Keratinocyte (primary cell): Measurements from ENCODE around the gene GRB14. TPM values are rescaled to one million over a fixed set of nuclear protein-coding genes. Genes with fewer than 3 reads are reported as not detected.

Source experiments
- DNase-seq: peaks from one replicate; pipeline ENCODE4 v3.0.0-alpha.2; 2011; ENCODE audit warnings: low read depth, missing footprints, low spot score
- FAIRE-seq: peaks from 2 replicates; lab custom pipeline; 2011; peaks lifted over from hg19 to GRCh38; lab: Jason Lieb, UNC
- H2AFZ ChIP-seq: 2 replicates; pipeline ENCODE4 v1.6.0; 2012; ENCODE audit warnings: low read length, control low read depth, inconsistent platforms; ENCODE audit not compliant: control insufficient read depth
- H3K27ac ChIP-seq: 2 replicates; pipeline ENCODE4 v1.5.1; 2011; ENCODE audit warnings: low read length; ENCODE audit not compliant: control insufficient read depth, insufficient read depth
- H3K27me3 ChIP-seq: 3 replicates; pipeline ENCODE4 v1.6.0; 2011; ENCODE audit warnings: low read length; ENCODE audit not compliant: control insufficient read depth, insufficient read depth; ENCODE audit errors: extremely low read depth
- H3K36me3 ChIP-seq, 2 experiments: 2 replicates in 1 of 2; 3 replicates in 1 of 2; pipeline ENCODE4 v1.5.1; 2011; ENCODE audit warnings: low read length in 2 of 2, mild to moderate bottlenecking in 1 of 2; ENCODE audit not compliant: control insufficient read depth in 2 of 2, insufficient read depth in 2 of 2; ENCODE audit errors: extremely low read depth in 1 of 2
- H3K4me1 ChIP-seq: 3 replicates; pipeline ENCODE4 v1.5.1; 2011; ENCODE audit warnings: low read length; ENCODE audit not compliant: control insufficient read depth, insufficient read depth; ENCODE audit errors: extremely low read depth
- H3K4me2 ChIP-seq: 3 replicates; pipeline ENCODE4 v1.6.0; 2011; ENCODE audit warnings: low read depth, low read length; ENCODE audit not compliant: control insufficient read depth, insufficient read depth; ENCODE audit errors: extremely low read depth
- H3K4me3 ChIP-seq, 3 experiments: fragments of 200-600 bp in 1 of 3; sonication (generic) in 1 of 3; 2 replicates in 2 of 3; 3 replicates in 1 of 3; pipeline ENCODE4 v1.5.1; 2011 to 2016; ENCODE audit warnings: low read length in 3 of 3, mild to moderate bottlenecking in 3 of 3, control low read depth in 2 of 3, inconsistent platforms in 1 of 3, low read depth in 1 of 3, mixed read lengths in 1 of 3, mixed run types in 1 of 3, moderate library complexity in 1 of 3; ENCODE audit not compliant: control insufficient read depth in 2 of 3, insufficient read depth in 2 of 3; ENCODE audit errors: extremely low read depth in 1 of 3
- H3K79me2 ChIP-seq: 2 replicates; pipeline ENCODE4 v1.6.0; 2012; ENCODE audit warnings: low read length; ENCODE audit not compliant: control insufficient read depth, insufficient read depth
- H3K9ac ChIP-seq: 3 replicates; pipeline ENCODE4 v1.6.0; 2011; ENCODE audit warnings: low read length; ENCODE audit not compliant: control insufficient read depth, insufficient read depth; ENCODE audit errors: extremely low read depth
- H3K9me1 ChIP-seq: 3 replicates; pipeline ENCODE4 v1.6.0; 2011; ENCODE audit warnings: low read length; ENCODE audit not compliant: control insufficient read depth, insufficient read depth; ENCODE audit errors: extremely low read depth
- H3K9me3 ChIP-seq: 2 replicates; pipeline ENCODE4 v1.5.1; 2012; ENCODE audit warnings: low read depth, low read length; ENCODE audit not compliant: control insufficient read depth
- H4K20me1 ChIP-seq: 3 replicates; pipeline ENCODE4 v1.6.0; 2011; ENCODE audit warnings: low read length; ENCODE audit not compliant: control insufficient read depth, insufficient read depth; ENCODE audit errors: extremely low read depth
- EZH2 ChIP-seq: IDR thresholded peaks from one replicate; pipeline ENCODE4 v1.6.1; 2012; ENCODE audit warnings: inconsistent platforms, mild to moderate bottlenecking, low read length, moderate library complexity
- dilution Hi-C: fragments of 300-500 bp; cut with MboI; formaldehyde crosslinking; loops from one replicate; pipeline ENCODE4 v1.7.0; 2020; ENCODE audit warnings: low sequenced_read_pairs; ENCODE audit not compliant: extremely low pct_ligation_motif_present
- polyA plus RNA-seq, 5 experiments: library from polyadenylated mRNA; depleted of rRNA in 3 of 5; stranded (reverse) in 3 of 5; stranded (forward) in 1 of 5; unstranded in 1 of 5; fragments of >200 nt; gene quantifications; 1 replicate in 1 of 5; 2 replicates in 3 of 5; 3 replicates in 1 of 5; pipeline versions ENCODE4 v1.2.1 to v1.2.3, GENCODE V29; 2011 to 2012; ENCODE audit warnings: missing spikeins in 2 of 5, low read depth in 1 of 5, low replicate concordance in 1 of 5
- TF ChIP-seq, protein P1 (sequence below), 3 experiments: IDR thresholded peaks in 1 of 3; conservative IDR thresholded peaks in 1 of 3; optimal IDR thresholded peaks in 1 of 3; 2 replicates in 2 of 3; 3 replicates in 1 of 3; pipeline versions ENCODE3 to v1.5.1; 2011; ENCODE audit warnings: low read length in 3 of 3, mild to moderate bottlenecking in 3 of 3, moderate library complexity in 2 of 3, control low read depth in 1 of 3, inconsistent platforms in 1 of 3; ENCODE audit not compliant: insufficient read depth in 2 of 3; ENCODE audit errors: extremely low read depth in 1 of 3

The GRB14 gene
- polyA plus RNA-seq, 1 donor (not counting 4 experiments of a cell fraction or from before 2014, with no cell fraction given): 4.2 TPM

DNA sequence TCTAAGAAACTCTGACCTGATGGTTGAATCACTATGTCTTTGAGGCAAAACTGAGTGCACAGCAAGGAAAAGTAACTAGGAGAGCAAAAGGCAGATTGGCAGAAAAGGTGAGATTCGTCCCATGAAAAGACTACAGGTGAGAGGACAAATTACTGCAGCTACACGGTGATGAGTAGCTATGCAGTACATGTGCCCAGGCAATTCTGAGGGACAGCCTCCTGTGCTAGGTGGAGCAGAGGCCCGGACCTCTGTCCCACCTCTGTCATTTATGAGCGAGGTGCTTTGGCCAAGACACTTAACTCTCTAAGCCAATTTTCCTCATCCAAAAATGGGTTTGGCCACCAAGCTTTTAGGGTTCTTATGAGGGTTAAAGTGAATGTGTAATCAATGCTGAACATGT lies 59.9 kb downstream of the GRB14 start:
- Histone ChIP-seq H2AFZ (no peak overlapping the region), H3K36me3 (no peaks in the 10 kb centered on the region), H3K27me3 (no peaks in the 10 kb centered on the region), H3K9me3 (no peaks in the 10 kb centered on the region), H3K4me2 (no peak overlapping the region), H3K9ac (no peak overlapping the region), H3K4me1 (no peaks in the 10 kb centered on the region), H3K79me2 (no peaks in the 10 kb centered on the region), H4K20me1 (no peaks in the 10 kb centered on the region), H3K4me3 (no peak overlapping the region), H3K27ac (no peak overlapping the region), H3K9me1 (no peaks in the 10 kb centered on the region)
- dilution Hi-C loops: no loop called here
- DNase-seq (no peak), FAIRE-seq (no peak)
- TF ChIP-seq, protein P1, sequence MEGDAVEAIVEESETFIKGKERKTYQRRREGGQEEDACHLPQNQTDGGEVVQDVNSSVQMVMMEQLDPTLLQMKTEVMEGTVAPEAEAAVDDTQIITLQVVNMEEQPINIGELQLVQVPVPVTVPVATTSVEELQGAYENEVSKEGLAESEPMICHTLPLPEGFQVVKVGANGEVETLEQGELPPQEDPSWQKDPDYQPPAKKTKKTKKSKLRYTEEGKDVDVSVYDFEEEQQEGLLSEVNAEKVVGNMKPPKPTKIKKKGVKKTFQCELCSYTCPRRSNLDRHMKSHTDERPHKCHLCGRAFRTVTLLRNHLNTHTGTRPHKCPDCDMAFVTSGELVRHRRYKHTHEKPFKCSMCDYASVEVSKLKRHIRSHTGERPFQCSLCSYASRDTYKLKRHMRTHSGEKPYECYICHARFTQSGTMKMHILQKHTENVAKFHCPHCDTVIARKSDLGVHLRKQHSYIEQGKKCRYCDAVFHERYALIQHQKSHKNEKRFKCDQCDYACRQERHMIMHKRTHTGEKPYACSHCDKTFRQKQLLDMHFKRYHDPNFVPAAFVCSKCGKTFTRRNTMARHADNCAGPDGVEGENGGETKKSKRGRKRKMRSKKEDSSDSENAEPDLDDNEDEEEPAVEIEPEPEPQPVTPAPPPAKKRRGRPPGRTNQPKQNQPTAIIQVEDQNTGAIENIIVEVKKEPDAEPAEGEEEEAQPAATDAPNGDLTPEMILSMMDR (optimal IDR thresholded peaks at IDR 0.05 in 1 of 3, IDR thresholded peaks at IDR 0.05 in 1 of 3, conservative IDR thresholded peaks at IDR 0.05 in 1 of 3; ENCODE audit: extremely low read depth in 1 of 3, insufficient read depth in 2 of 3, low read length in 3 of 3): no peak
- no peak for TF ChIP-seq EZH2

DNA sequence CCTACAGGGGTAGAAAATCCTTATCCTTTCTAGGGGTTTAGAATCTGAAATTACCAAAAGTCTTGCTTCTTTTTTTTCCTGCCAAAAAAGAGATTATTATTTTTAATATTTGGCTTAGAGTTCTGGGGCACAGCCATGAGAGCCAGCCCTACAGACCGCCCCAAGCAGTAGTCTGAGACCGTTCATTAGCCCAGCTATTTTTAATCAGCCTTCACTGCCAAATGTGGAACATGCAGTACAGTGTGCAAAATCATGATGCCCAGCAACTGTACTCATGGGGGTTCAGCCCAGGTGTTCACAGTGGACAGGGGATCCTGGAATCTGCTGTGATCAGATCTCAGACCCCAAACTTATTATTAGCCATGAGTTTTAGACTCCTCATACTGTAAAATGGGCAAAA lies 60.4 kb downstream of the GRB14 start:
- no peak for DNase-seq
- Histone ChIP-seq H3K27ac (no peak overlapping the region), H3K4me2 (no peak overlapping the region), H3K9me1 (no peaks in the 10 kb centered on the region), H3K36me3 (no peaks in the 10 kb centered on the region), H3K9me3 (no peaks in the 10 kb centered on the region), H4K20me1 (no peaks in the 10 kb centered on the region), H3K4me1 (no peaks in the 10 kb centered on the region), H3K4me3 (no peak overlapping the region), H2AFZ (no peak overlapping the region), H3K27me3 (no peaks in the 10 kb centered on the region), H3K79me2 (no peaks in the 10 kb centered on the region), H3K9ac (no peak overlapping the region)
- dilution Hi-C loops: no loop called here
- TF ChIP-seq, protein P1 (optimal IDR thresholded peaks at IDR 0.05 in 1 of 3, IDR thresholded peaks at IDR 0.05 in 1 of 3, conservative IDR thresholded peaks at IDR 0.05 in 1 of 3; ENCODE audit: extremely low read depth in 1 of 3, insufficient read depth in 2 of 3, low read length in 3 of 3): no peak
- no peak for TF ChIP-seq EZH2
- no peak for FAIRE-seq
